ENCODE results near the gene POU2F1. TPM values are rescaled to one million over a fixed set of nuclear protein-coding genes. Genes with fewer than 3 reads are reported as not detected.

POU2F1 gene
- total RNA-seq, 2 donors from 2014 or later: 48.6 to 49.4 TPM

GRCh38 chr1:167471568-167471967 is 250.9 kb downstream of the POU2F1 start:
- Histone ChIP-seq H3K27ac (ENCODE audit: low read depth, low read length) (no peak overlapping the region), H3K27me3 (ENCODE audit: control insufficient read depth, insufficient read depth, low read length, poor library complexity, severe bottlenecking) (no peaks in the 10 kb centered on the region), H3K4me3 (ENCODE audit: low read length) (no peak overlapping the region), H3K36me3 (ENCODE audit: control insufficient read depth, insufficient read depth, low read length) (no peaks in the 10 kb centered on the region), H3K4me1 (ENCODE audit: control insufficient read depth, insufficient read depth, low read length) (peaks cover 6% of the 10 kb centered on the region), H3K9me3 (ENCODE audit: control insufficient read depth, low read length) (no peaks in the 10 kb centered on the region), H3K9ac (ENCODE audit: extremely low read depth, low read length, poor library complexity, severe bottlenecking) (no peak overlapping the region)
- Mint-ChIP-seq H3K27me3 (ENCODE audit: insufficient read depth) (peaks cover 1% of the 10 kb centered on the region), H3K4me1 (peaks cover 17% of the 10 kb centered on the region), H3K4me3 (no peak overlapping the region), H3K27ac (no peak overlapping the region), H3K36me3 (ENCODE audit: low read depth) (no peaks in the 10 kb centered on the region), H3K9me3 (peaks cover 5% of the 10 kb centered on the region)
- no peak for DNase-seq
- no peak for TF ChIP-seq CTCF (conservative IDR thresholded peaks at IDR 0.05)
- 92 to 95% methylated on average over 4 to 5 of the region's 5 CpGs for WGBS, 2 experiments (ENCODE audit: insufficient coverage in 1 of 2, insufficient read length in 1 of 2)

- Histone ChIP-seq H3K9ac (ENCODE audit: extremely low read depth, low read length, poor library complexity, severe bottlenecking) (no peak overlapping the region), H3K27me3 (ENCODE audit: control insufficient read depth, insufficient read depth, low read length, poor library complexity, severe bottlenecking) (no peaks in the 10 kb centered on the region), H3K4me3 (ENCODE audit: low read length) (no peak overlapping the region), H3K27ac (ENCODE audit: low read depth, low read length) (no peak overlapping the region), H3K9me3 (ENCODE audit: control insufficient read depth, low read length) (no peaks in the 10 kb centered on the region), H3K4me1 (ENCODE audit: control insufficient read depth, insufficient read depth, low read length) (no peaks in the 10 kb centered on the region), H3K36me3 (ENCODE audit: control insufficient read depth, insufficient read depth, low read length) (no peaks in the 10 kb centered on the region)
- Mint-ChIP-seq H3K4me1 (peaks cover 10% of the 10 kb centered on the region), H3K4me3 (no peak overlapping the region), H3K36me3 (ENCODE audit: low read depth) (no peaks in the 10 kb centered on the region), H3K27me3 (ENCODE audit: insufficient read depth) (peaks cover 4% of the 10 kb centered on the region), H3K27ac (no peak overlapping the region), H3K9me3 (peaks cover 5% of the 10 kb centered on the region)
- TF ChIP-seq CTCF (conservative IDR thresholded peaks at IDR 0.05): no peak
- 89 to 90% methylated on average over 8 to 10 of the region's 10 CpGs for whole genome bisulfite sequencing, 2 experiments (ENCODE audit: insufficient coverage in 1 of 2, insufficient read length in 1 of 2)
- no peak for DNase-seq
Measured at GRCh38 chr1:167472752-167473521, 252.3 kb downstream of the POU2F1 start.

- Mint-ChIP-seq H3K36me3 (ENCODE audit: low read depth) (no peaks in the 10 kb centered on the region), H3K4me1 (peaks cover 10% of the 10 kb centered on the region), H3K27me3 (ENCODE audit: insufficient read depth) (peaks cover 4% of the 10 kb centered on the region), H3K27ac (no peak overlapping the region), H3K4me3 (no peak overlapping the region), H3K9me3 (peaks cover 5% of the 10 kb centered on the region)
- TF ChIP-seq CTCF (conservative IDR thresholded peaks at IDR 0.05): no peak
- Histone ChIP-seq H3K36me3 (ENCODE audit: control insufficient read depth, insufficient read depth, low read length) (no peaks in the 10 kb centered on the region), H3K4me1 (ENCODE audit: control insufficient read depth, insufficient read depth, low read length) (no peaks in the 10 kb centered on the region), H3K4me3 (ENCODE audit: low read length) (no peak overlapping the region), H3K27ac (ENCODE audit: low read depth, low read length) (no peak overlapping the region), H3K27me3 (ENCODE audit: control insufficient read depth, insufficient read depth, low read length, poor library complexity, severe bottlenecking) (no peaks in the 10 kb centered on the region), H3K9ac (ENCODE audit: extremely low read depth, low read length, poor library complexity, severe bottlenecking) (no peak overlapping the region), H3K9me3 (ENCODE audit: control insufficient read depth, low read length) (no peaks in the 10 kb centered on the region)
- WGBS, 2 experiments (ENCODE audit: insufficient coverage in 1 of 2, insufficient read length in 1 of 2): 90 to 94% methylated on average over 2 to 5 of the region's 5 CpGs
- no peak for DNase-seq
Measured at GRCh38 chr1:167473761-167474160, 253.1 kb downstream of the POU2F1 start.

Data from endodermal cell (in vitro differentiated cells).